Measurements from ENCODE around the gene USP46. TPM values are rescaled to one million over a fixed set of nuclear protein-coding genes. Genes with fewer than 3 reads are reported as not detected.
A peak's percentile ranks its signal among the peaks of the same experiment; 100 is the strongest.

The USP46 gene
- total RNA-seq, 1 donor from 2014 or later: 33.1 TPM

DNA sequence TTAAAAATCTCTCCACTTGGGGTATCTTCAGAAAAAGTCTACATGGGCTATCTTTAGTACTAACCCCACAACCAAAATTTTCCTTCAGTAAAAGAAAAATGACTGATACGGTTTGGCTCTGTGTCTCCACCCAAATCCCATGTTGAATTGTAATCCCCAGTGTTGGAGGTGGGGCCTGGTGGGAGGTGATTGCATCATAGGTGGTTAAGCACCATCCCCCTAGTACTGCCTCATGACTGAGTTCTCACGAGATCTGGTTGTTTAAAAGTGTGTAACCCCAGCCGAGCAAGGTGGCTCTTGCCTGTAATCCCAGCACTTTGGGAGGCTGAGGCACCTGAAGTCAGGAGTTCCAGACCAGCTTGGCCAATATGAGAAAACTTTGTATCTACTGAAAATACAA, 66.8 kb downstream of the USP46 start:
- DNase-seq (ENCODE audit: low spot score, unreplicated experiment): no peak
- Mint-ChIP-seq H3K27me3 (no peaks in the 10 kb centered on the region), H3K4me3 (ENCODE audit: low read depth) (no peak overlapping the region), H3K27ac (no peak overlapping the region), H3K36me3 (ENCODE audit: insufficient read depth) (peaks cover 24% of the 10 kb centered on the region), H3K9me3 (ENCODE audit: low read depth) (no peaks in the 10 kb centered on the region), H3K4me1 (ENCODE audit: low read depth) (peaks cover 10% of the 10 kb centered on the region)
- TF ChIP-seq, protein P1, sequence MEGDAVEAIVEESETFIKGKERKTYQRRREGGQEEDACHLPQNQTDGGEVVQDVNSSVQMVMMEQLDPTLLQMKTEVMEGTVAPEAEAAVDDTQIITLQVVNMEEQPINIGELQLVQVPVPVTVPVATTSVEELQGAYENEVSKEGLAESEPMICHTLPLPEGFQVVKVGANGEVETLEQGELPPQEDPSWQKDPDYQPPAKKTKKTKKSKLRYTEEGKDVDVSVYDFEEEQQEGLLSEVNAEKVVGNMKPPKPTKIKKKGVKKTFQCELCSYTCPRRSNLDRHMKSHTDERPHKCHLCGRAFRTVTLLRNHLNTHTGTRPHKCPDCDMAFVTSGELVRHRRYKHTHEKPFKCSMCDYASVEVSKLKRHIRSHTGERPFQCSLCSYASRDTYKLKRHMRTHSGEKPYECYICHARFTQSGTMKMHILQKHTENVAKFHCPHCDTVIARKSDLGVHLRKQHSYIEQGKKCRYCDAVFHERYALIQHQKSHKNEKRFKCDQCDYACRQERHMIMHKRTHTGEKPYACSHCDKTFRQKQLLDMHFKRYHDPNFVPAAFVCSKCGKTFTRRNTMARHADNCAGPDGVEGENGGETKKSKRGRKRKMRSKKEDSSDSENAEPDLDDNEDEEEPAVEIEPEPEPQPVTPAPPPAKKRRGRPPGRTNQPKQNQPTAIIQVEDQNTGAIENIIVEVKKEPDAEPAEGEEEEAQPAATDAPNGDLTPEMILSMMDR (IDR thresholded peaks at IDR 0.05; ENCODE audit: unreplicated experiment): no peak

DNA sequence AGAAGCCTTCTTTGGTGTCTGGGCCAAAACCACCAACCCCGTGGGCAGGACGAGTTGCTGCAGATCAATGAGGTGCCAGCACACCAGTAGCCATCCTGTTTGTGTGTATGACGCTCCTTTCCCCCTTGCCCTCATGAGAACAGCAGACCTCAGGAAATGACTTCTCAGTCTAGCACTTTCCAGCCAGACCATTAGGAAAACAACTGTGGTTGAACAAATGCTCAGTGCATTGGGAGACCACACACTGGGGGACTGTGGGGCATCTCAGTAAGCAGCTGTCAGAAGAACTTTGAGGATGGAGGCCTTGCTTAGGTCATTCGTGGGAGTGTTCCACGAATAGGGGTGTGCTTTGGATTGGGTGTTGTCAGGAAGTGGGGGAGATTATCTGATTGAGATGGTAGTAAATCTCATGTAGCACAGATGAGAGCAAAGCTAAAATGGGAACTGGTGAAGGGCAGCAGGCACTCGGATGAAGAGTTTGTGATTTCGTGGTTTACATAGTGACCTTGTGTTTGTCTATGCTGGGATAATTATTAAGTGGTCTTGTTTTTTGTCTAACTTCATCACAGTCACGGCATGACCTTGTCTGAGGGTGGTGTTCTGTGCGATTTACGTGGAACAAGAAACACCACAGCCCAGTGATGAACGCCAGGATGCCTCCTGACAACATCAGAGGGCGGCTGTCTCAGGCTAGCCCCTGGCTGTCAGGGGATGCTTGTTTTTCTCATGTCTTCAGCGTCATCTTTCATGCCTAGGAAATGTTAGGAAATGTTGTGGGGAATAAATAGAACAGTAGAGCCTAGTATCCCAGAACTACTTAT, 70.1 kb downstream of the USP46 start:
- H3K9me3 Mint-ChIP-seq (ENCODE audit: low read depth): no peaks in the 10 kb centered on the region
- H3K36me3 Mint-ChIP-seq (ENCODE audit: insufficient read depth): peaks cover 7% of the 10 kb centered on the region
- DNase-seq (ENCODE audit: low spot score, unreplicated experiment): no peak
- H3K4me1 Mint-ChIP-seq (ENCODE audit: low read depth): peaks cover 11% of the 10 kb centered on the region
- peak overlapping the region; percentile 54 for H3K27ac Mint-ChIP-seq
- TF ChIP-seq, protein P1 (IDR thresholded peaks at IDR 0.05; ENCODE audit: unreplicated experiment): no peak
- H3K4me3 Mint-ChIP-seq (ENCODE audit: low read depth): no peak overlapping the region
- H3K27me3 Mint-ChIP-seq: no peaks in the 10 kb centered on the region

DNA sequence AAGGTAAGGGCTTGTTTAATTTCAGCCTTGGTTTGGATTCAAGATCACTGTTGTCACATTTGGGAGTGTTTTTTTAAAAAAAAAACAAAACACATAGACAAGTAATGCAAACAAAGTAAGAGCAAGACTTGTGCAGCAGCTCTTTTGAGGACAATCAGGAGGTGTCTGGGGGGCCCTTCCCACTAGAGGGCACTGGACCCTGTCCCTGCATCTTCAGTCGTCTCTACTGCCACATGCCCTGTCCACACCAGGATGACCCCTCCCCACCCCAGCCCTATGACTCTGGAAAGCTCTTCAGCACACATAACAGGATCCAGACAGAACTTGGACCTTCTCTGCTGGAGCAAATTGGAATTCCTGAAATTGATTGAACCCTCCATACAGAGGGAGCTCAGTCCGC, 71.0 kb downstream of the USP46 start:
- TF ChIP-seq, protein P1 (IDR thresholded peaks at IDR 0.05; ENCODE audit: unreplicated experiment): peak; percentile 57
- peaks cover 7% of the 10 kb centered on the region for H3K36me3 Mint-ChIP-seq (ENCODE audit: insufficient read depth)
- DNase-seq (ENCODE audit: low spot score, unreplicated experiment): no peak
- H3K27me3 Mint-ChIP-seq: no peaks in the 10 kb centered on the region
- H3K4me3 Mint-ChIP-seq (ENCODE audit: low read depth): no peak overlapping the region
- H3K9me3 Mint-ChIP-seq (ENCODE audit: low read depth): no peaks in the 10 kb centered on the region
- peaks cover 11% of the 10 kb centered on the region for H3K4me1 Mint-ChIP-seq (ENCODE audit: low read depth)
- no peak overlapping the region for H3K27ac Mint-ChIP-seq

DNA sequence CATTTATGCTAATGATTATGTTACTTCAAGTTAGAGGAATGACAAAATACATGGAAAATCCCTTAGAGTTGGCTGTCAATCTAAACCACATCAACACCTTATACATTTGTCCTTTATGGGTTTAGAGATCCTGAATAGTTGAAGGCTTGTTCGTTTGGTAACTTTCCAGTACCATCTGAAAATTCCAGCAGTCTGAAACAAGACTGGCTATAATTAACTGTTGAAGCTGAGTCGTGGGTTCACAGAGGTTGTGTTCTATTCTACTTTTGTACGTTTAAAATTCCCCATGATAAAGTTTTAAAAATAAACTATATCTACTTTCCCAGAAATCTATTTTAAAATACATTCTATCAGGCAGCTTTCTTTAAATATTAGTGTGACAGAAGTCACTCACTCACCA, 73.0 kb downstream of the USP46 start:
- peaks cover 3% of the 10 kb centered on the region for H3K36me3 Mint-ChIP-seq (ENCODE audit: insufficient read depth)
- no peaks in the 10 kb centered on the region for H3K9me3 Mint-ChIP-seq (ENCODE audit: low read depth)
- TF ChIP-seq, protein P1 (IDR thresholded peaks at IDR 0.05; ENCODE audit: unreplicated experiment): no peak
- H3K4me1 Mint-ChIP-seq (ENCODE audit: low read depth): peaks cover 11% of the 10 kb centered on the region
- H3K4me3 Mint-ChIP-seq (ENCODE audit: low read depth): no peak overlapping the region
- H3K27ac Mint-ChIP-seq: no peak overlapping the region
- H3K27me3 Mint-ChIP-seq: no peaks in the 10 kb centered on the region
- DNase-seq (ENCODE audit: low spot score, unreplicated experiment): no peak

DNA sequence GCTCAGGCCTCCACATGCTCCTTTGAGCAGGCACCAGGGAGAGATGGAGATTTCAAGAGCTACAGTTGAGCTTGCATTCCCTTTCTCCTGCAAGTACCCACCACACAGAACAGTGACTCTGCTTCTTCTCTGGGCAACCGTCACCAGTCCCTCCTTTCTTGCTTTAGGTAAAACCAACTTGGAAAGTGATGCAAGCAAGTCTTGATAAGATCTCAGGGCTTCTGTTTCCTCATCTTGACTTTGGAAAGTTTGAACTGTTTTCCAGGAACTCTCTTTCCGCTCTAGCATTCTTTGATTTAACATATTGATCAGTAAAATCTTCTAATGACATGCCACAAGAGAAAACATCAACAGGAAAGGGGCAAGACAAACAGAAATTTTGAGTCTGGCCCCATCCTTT, 73.7 kb downstream of the USP46 start:
- TF ChIP-seq, protein P1 (IDR thresholded peaks at IDR 0.05; ENCODE audit: unreplicated experiment): no peak
- Mint-ChIP-seq H3K27ac (no peak overlapping the region), H3K4me1 (ENCODE audit: low read depth) (peaks cover 11% of the 10 kb centered on the region), H3K9me3 (ENCODE audit: low read depth) (no peaks in the 10 kb centered on the region), H3K27me3 (no peaks in the 10 kb centered on the region), H3K36me3 (ENCODE audit: insufficient read depth) (peaks cover 3% of the 10 kb centered on the region), H3K4me3 (ENCODE audit: low read depth) (no peak overlapping the region)
- no peak for DNase-seq (ENCODE audit: low spot score, unreplicated experiment)
